GM21381 (cell line): ENCODE measurements around the gene BLOC1S4.
"Not testable (repeated sequence)": the region's sequence is repeated elsewhere in the genome, so short reads cannot be mapped to it uniquely, and the experiment has no call there.

Experiments used
- ATAC-seq: cut with Tn5 transposase; IDR thresholded peaks from one replicate; pipeline ENCODE4 v1.9.1; 2021; ENCODE audit warnings: mild to moderate bottlenecking, moderate library complexity; ENCODE audit not compliant: unreplicated experiment

The BLOC1S4 gene

GRCh38 chr4:6716958-6717655 is 1.1 kb downstream of the BLOC1S4 start:
- no peak for ATAC-seq

GRCh38 chr4:6718932-6719610 is 3.1 kb downstream of the BLOC1S4 start:
- no peak for ATAC-seq

- ATAC-seq, result no peak
These were observed 3.7 kb downstream of the BLOC1S4 start for GRCh38 chr4:6719611-6720179.

- ATAC-seq, result no peak
These were observed 4.3 kb downstream of the BLOC1S4 start for GRCh38 chr4:6720202-6720699.

- ATAC-seq, result no peak
These were observed 5.1 kb downstream of the BLOC1S4 start for GRCh38 chr4:6721121-6721520.

GRCh38 chr4:6722891-6723290 is 6.9 kb downstream of the BLOC1S4 start:
- ATAC-seq, result no peak

GRCh38 chr4:6723851-6724250 is 7.9 kb downstream of the BLOC1S4 start:
- ATAC-seq, result no peak

GRCh38 chr4:6724421-6725111 is 8.6 kb downstream of the BLOC1S4 start:
- ATAC-seq, result no peak

GRCh38 chr4:6725427-6725961 is 9.5 kb downstream of the BLOC1S4 start:
- ATAC-seq, result not testable (repeated sequence)

- no peak for ATAC-seq
These were observed 11.3 kb downstream of the BLOC1S4 start for GRCh38 chr4:6727081-6727942.

GRCh38 chr4:6727943-6728250 is 11.9 kb downstream of the BLOC1S4 start:
- no peak for ATAC-seq

- ATAC-seq, result no peak
These were observed 12.5 kb downstream of the BLOC1S4 start for GRCh38 chr4:6728320-6729029.

- no peak for ATAC-seq
These were observed 14.8 kb downstream of the BLOC1S4 start for GRCh38 chr4:6730603-6731317.

GRCh38 chr4:6731318-6731675 is 15.3 kb downstream of the BLOC1S4 start:
- ATAC-seq, result no peak

GRCh38 chr4:6731780-6732179 is 15.8 kb downstream of the BLOC1S4 start:
- ATAC-seq, result no peak

- ATAC-seq, result no peak
These were observed 16.7 kb downstream of the BLOC1S4 start for GRCh38 chr4:6732441-6733357.

GRCh38 chr4:6733358-6734164 is 17.6 kb downstream of the BLOC1S4 start:
- no peak for ATAC-seq
